ENCODE measurements around the gene GDF7.
A peak's percentile ranks its signal among the peaks of the same experiment; 100 is the strongest.

The GDF7 gene

DNA sequence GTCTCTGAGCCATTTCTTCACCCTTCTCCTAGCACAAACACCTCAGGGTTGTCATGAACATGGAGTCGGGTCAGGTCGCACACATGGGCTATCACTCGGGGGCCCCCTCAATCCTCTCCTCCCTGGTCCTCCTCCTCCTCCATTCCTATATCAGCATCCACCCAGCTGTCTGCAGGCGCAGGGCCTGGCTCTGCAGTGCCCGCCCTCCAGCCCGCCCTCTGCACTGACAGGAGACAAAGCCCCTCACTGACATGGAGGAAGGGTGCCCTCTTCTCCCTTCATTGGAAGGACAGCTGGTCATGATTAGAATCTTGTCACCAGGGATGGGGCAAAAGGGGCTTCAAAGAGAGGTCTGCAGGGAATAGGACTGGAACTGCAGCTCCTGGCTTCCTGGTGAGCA lies 37.8 kb upstream of the GDF7 start:
- DNase-seq: no peak

DNA sequence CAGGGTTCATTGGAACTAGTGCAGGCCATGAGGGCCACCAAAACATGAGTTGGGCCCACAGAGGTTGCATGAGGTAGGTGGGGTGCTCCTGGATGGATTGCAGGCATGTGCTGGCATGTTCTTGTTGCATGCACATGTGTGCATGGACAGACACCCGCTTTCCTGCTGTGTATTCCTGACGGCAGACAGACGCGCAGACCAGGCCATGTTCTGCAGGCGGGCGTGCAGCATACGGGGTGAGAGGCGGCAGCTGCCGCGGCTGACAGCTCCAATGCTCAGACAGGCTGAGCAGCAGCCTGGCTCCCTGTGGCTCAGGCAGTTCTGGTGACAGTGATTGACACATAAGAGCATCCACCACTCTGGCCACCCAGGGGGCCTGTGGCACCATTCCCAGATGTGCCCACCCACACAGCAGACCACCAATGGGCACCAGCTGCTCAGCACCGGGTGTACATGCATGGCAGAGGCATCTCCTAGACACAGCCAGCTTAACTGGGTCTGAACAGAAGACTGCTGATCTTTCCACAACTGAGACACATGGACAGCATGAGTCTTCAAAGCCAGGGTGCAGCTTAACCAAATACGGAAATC lies 37.3 kb upstream of the GDF7 start:
- no peak for DNase-seq

DNA sequence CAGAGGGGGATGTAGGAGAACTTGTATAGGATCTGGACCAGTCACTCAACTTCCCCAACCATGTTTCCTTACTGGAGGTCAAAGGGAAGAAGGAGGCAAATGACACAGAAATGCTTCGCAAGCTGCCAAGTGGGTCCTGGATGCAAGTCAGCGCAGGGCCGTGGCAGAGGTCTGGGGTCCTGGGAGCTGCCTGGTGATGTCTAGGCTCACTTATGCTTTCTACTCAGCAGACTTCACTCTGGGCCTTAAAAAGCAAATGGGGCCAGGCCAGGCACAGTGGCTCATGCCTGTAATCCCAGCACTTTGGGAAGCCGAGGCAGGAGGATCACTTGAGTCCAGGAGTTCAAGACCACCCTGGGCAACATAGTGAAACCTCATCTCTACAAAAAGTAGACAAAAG lies 36.0 kb upstream of the GDF7 start:
- no peak for DNase-seq

DNA sequence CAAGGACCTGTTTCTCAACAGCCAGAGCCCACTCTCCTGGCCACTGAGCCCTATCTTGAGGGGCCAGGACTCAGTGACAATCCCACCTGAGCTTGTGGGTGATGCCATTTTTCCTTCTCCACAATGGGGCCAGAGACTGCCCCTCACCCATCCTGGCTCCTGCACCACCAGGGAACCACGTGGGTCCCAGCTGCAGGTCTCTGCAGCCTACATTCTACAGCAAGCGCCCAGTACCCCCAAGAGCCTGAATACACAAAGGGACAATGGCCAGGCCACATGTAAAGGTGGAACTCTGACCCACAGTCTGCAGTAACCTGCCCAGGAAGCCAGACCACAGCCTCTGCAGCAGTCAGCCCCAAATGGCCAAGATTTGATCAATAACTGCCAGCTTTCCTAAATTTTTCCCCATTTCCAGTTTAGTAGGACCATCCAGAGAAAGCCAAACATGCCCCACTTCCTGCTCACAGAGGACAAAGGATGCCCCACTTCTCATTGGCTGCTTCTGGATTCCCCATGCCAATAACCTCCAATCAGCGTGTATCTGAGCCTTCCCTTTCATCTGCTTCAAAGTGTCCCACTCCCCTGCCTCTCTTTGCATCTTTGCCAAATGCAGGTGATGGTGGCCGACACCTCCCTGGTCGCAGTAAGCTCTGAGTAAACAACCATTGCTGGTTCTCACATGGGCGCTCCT lies 35.2 kb upstream of the GDF7 start:
- no peak for DNase-seq

DNA sequence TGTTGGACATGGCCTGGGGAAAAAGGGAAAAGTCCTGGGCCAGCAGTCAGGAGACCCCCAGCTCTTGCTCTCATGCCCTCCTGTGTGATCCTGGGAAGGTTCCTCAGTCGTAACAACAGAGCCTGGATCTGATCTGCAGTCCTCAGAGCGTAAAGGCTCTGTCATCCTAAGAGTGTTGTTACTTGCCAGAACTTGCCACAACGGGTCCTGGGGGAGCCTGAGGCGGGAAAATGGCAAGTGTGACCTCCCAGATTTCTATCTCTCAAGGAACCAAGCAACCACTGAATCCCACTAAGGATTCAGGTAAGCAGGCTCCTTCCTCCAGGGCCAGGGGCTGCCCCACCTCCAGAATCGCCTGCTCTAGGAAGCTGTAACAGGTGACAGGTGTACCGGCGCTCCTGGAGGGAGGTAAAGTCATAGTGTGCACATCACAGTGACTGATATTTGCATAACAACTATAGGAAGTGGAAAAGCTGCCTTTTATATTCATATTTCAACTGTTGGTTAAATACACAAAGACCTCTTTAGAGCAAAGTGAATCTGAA lies 34.4 kb upstream of the GDF7 start:
- no peak for DNase-seq

DNA sequence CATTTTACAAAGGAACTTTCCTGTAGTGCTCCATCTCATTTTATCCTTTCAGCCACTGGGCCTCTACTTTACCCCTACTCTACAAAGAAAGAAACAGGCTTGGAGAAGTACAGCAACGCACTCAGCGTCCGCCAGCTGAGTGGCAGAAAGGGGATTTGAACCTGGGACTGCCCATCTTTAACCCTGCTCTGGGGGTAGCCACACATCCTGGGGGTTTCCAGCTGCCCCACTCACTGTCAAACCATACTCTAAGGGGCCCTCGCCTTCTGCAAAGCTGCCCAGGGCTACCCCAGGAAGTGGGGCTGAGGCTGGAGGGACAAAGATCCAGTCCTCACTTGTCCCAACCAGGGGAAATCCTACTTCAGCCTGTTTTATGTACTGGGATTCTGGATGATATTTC lies 33.9 kb upstream of the GDF7 start:
- no peak for DNase-seq

DNA sequence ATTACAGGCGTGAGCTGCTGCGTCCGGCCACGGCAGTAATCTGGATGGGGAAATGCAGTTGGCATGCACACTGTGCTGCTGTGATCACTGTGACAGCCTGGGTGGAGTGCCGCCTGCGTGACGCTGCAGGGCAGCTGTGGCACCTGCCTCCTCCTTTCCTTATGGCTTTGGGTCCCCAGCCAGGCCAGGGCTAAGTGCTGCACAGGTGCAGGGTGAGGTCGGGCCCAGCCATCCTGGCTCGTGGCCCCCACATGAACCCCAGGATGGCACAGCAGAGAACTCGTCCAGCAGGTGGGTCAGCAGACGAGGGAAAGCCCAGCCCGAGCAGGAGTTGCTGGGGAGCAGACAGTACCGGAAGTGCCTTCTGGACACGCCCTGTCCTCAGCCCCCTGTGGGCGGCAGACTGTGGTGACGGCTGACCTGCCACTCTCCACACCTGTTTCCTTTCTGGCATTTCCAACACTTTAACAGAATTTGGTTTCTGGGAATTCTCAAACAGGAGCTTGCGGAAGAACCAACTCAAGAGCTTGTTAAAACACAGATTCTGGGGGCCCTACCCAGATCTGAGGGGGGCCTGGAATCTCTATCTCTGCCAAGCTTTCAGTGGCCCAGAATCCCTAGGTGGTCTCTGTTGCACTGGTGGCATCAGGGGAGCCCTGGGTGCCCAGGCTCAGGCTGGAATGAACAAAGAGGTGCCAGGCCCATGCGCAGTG lies 33.0 kb upstream of the GDF7 start:
- DNase-seq: peak in 1 of 14 donors; percentile 16

DNA sequence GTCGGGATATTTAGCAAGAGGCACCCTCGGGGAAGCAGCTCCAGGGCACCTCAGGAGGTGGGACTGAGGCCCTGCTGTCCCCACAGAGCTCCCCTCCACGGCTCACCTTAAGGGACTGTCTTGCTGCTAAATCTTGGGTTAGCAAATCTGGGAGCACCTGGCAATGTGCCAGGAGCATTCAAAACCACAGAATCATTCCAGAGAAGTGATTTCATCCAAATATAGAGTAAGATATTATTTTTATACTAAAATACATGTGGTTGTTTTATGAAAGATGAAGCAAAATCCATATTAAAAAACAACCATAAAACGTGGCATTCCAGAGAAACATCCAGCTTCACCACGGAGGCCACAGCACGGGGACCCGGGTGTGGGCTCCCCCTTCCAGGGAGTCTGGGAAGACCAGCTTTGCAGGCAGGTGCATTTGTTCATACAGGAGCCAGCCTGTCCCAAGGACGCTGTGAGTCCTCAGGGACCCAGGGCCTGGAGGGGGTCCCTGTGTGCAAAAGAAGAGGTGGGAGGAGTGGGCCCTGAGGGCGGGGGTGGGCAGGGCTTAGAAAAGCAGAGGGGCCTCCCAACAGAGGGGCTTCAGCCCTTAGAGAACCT lies 32.3 kb upstream of the GDF7 start:
- DNase-seq: no peak

DNA sequence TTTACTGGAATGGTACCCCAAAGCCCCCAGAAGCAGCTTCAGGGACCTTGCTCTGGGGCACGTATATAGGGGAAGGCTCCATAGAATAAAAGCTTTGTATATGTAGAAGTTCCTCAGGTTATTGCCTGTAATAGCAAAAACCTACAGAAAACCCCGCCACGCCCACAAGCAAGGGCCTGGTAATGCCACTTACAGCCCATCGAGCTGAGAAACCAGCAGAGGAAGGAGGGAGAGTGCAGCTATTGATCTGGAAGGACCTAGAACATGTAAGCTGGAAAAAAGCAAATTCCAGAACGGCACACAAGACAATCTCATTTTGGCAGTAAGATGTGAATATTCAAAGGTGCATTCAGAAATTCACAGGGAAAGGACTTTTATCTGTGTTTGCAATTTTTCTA lies 31.8 kb upstream of the GDF7 start:
- no peak for DNase-seq

DNA sequence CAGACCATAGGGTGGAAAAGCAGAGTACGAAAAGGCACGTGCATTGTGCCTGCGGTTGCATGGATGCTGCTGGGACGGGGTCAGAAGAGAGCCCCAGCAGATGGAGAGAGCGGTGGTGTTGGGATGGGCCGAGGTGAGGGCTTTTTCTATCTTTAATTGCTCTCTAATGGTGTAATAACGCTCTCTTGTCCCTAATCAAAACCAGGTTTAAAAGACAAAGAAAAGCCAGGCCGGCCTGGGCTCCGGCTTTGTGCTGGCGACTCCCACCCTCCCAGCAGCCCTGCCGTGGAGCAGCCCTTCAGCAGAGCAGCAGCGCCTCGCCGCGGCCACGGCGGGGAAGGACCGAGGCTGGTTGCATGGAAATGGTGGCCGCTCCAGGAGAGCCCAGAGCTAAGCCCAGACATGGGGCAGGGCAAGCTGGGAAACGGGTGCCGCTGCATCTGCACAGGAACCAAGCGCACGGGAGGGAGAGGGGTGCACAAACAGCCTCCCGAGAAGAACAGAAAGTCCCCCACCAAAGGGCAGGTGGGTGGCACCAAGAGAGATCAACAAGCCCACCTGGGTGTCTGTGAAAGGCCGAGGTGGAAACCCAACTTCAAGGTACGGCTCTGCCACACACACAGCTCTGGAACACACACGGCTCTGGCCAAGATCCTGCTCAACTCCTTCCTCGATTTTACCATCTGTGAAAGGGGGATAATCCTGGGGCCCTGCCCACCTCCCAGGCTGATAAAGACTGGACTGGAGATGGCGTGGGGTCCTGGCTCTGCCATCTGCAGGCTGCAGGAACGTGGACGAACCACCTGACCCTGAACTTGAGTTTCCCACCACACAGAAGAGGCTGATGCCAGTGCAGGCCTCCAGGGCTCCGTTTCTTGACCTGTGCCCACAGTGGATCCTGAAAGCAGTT lies 31.0 kb upstream of the GDF7 start:
- peak; percentile 9 to 87 (median 71) for DNase-seq

DNA sequence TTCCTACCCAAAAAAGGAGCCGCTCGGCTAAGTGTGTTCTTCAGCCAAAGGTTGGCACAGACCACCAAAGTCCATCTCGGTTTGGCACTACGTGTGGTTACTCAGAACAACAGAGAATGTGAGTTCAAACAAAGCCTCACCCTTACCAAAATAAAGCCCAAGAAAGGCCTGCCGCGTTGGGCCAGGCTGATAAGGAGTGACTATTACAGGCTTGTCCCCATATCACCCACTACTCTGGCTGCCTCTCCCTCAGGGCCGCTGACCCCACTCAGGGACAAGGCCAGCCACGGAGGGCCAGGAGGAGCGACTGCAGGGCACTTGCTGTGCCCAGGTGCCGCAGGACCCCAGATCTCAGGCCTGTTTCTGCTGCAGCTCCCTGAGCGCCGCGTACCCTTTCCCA lies 29.8 kb upstream of the GDF7 start:
- no peak for DNase-seq

DNA sequence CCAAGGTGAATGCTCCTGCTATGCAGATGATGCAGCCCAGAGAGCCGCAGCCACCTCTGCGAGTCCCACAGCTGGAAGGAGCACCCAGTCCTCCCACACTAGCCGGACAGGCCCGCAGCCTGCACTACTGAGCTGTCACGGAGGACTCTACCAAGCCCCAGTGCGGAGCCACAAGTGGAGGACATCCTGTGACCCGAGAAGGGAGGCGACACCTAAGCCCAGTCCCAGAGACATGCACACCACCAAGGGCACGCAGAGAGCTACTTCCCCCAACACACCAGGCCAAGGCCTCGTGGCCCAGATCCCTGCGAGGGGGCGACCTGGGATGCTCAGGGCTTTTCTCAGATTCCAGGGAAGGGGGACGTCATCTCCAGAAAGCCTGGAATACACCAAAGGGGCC lies 28.9 kb upstream of the GDF7 start:
- no peak for DNase-seq

DNA sequence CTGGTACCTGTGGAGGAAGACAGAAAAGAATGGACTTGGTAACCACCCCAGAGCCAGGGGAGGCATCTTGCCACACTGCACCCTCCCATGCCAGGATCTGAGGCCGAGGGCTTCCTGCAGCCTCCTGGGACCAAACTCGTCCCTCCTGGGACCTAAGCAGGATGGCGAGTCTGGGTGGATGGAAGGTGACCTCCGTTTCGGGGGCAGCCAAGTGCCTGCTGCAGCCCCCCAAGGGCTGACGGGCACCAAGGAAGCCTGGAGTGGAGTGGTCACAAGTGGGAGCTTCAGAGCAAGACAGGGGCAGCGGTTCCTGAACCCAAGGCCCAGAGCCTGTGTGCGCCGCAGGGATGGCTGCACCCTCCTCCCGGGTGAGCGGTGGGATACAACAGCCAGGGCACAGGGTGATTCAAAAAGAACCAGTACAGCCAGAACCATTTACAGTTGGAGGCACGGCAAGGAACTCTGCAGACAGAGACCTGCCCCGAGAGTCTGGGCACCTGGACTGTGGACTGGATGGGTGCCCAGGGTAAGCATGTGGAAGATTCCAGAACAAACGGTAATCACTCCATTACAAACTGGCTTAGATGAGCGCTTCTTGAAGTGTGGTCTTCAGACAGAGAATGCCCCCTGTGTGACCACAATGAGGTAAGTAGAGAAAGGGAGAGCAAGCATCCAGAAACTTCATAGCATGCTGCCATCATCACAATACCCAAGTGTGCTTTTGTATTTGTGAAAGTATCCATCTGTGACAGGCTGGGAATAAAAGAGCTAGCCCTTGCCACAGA lies 28.1 kb upstream of the GDF7 start:
- no peak for DNase-seq

DNA sequence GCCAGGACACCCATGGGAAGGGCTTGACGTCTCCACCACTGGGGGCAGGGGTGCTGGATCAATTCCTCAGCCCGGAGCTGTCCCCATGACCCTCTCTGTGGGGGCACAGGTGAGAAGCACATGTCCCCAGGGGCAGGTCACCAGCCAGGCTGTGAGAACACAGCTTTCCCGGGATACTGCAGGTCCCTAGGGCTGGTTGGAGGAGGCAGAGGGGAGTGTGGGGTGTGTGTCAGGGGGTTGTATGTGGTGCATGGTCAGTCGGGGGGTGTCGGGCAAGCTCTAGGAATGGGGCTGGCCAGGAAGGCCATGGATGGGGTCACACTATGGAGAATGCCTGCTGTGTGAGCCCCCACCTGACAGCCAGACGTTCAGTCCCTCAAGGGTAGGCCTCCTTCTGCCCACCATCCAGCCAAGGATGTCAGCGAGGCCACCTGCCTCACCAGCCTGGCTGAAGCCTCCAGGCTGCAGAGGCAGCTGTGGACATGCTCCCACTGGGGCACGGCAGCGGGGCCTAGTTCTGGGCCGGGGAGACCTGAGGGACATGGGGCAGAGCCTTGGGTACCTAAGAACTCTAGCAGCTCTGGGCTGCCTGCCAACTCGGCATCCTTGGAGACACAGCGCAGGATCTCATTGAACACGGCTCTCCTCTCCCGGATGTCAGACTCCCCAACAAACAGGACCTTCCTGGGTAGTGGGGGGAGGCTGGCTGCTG lies 26.4 kb upstream of the GDF7 start:
- peak in 1 of 14 donors; percentile 43 for DNase-seq

DNA sequence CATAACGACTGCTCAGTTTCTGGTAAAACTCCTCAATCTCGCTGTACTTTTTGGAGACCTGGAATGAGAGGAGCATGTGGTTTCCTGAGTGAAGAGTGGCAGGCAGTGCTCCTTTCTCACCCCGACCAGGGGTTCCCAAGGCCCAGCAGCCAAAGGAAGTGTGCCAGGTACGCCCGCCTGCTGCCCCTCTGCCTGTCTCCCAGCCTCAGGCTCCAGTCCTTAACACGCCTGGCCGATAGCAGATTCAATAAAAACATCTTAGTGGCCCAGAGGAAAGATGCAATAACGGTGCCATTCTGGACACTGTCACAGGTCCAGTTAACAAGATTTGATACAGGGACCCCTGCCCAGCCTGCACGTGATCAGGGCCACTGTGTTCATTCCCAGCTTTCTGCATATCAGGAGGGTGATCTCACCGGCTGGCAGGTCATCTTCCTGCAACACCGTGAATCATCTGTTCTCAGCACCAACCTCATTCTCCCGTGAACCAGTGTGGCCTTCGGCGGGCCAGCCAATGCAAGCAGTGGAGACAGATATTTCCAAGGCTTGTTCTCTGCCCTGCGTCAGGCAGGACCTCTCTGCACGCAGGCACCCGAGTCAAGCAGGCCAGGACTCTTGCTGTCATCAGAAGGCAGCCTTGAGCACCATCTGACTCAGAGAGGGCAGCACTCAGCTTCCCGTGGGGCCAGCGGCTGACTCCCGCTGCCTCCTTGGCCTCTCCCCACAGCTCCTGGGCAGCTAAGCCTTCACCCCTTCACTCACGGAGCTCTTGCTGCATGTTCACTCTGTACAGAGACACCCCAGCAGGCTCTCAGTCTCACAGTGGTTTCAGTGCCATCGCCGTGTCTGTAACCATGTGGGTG lies 25.6 kb upstream of the GDF7 start:
- DNase-seq: peak in 3 of 14 donors; percentile 24 to 74 (median 61)

DNA sequence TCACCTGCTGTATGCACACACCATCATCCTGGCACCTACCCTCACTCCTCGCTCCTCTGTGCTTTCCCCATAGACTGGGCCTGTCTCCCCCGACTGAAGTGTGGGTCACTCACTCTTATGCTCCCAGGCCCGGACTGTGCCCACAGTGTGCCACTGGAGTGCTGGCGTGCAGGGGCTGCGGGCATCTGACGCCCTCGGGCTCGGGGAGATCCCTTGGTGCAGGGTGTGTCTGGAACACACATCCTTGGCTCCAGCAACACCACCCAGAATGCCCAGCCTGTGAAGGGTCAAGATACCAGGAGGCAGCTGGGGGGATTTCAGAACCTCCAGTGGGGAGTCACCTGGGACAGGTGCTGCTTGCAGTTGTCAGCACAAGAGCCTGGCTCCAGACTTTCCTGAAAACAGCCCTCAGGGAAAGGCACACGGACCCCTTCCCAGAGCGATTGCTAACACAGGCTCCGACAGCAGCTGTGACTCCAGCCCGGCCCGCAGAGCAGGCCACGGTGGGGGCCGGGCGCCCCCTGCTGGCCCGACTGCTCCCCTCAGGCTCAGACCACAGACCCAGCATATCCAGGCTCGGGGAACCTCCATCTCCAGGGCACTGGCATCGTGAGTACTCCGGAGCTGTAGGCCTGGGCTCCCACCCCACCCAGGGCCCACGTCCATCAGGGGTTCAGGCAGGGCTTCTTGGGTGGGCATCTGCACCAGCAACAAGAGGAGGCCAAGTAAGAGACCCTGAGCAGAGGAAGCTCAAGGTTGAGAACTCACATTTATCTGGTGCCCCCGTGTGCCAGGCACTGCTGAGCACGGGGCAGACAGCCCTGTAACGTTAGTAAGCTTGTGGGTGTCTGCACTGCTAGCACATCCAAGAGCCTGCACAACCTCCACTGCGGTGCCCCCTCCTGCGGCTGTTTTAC lies 24.6 kb upstream of the GDF7 start:
- peak in 13 of 14 donors; percentile 2 to 81 (median 57) for DNase-seq

DNA sequence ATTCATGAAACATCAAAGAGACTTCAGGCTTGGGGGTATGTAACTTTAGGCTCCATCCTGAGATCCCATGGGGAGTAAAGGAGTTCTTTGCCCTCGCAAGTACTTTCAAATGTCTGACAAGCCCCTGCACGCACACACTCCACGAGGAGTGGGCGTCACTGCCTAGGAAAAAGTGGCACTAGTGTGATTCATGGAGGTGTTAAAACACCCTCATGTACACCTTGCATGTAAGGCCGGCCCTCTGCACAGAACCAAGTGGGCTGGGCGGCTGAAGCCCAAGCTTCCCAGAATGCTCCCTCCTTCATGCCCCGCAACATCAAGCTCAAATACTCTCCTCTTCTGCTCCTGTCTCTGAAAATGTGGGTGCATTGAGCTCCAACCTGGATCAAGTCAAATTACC lies 23.9 kb upstream of the GDF7 start:
- no peak for DNase-seq

DNA sequence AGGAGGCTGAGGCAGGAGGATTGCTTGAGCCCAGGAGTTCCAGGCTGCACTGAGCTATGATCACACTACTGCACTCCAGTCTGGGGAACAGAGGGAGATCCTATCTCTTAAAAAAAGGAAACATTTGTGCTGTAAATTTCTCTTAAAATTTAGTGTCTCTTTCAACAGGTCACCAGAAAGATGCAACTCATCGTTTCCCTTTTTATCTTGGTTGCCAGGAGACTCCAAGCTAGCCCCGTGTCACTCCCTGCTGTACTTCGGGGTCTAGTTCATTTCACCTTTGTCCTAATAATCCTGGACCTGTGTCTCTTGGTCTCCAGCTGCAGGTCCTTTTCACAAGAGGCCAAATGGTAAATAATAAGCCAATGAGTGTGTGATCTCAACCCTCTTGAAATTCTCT lies 23.1 kb upstream of the GDF7 start:
- no peak for DNase-seq

DNA sequence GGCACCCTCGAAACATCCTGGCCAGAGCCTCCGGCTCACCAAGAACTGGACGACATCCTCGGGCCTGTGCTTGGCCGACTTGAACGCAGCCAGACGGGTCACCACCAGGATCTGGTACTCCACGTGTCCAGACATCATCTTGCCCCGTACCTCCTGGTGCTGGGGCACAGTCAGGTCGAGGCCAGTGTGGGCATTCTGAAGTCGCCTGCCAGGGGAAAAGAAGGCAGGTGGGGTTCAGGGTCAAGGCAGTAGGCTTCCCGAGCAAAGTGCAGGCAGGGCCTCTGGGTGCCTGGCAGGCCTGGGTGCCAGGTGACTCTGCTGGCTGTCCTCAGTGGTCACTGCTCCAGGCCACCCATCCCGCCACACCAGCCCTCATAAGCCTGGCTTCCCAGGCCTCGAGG lies 21.6 kb upstream of the GDF7 start:
- DNase-seq: no peak

All from C1 segment of cervical spinal cord (tissue), 14 donors.